SU-DHL-6 (cell line): ENCODE measurements around the gene STK38L.

Experiments used
- EZH2phosphoT487 ChIP-seq: fragments of 200-600 bp; sonication (generic), shearing (Covaris generic); conservative IDR thresholded peaks from 2 replicates; pipeline ENCODE4 v1.6.1; 2018; ENCODE audit warnings: mild to moderate bottlenecking, antibody characterized with exemption, low read length, moderate library complexity, mixed read lengths
- TF ChIP-seq, protein P1 (sequence below): fragments of 200-600 bp; sonication (generic); IDR thresholded peaks from one replicate; pipeline ENCODE4 v1.5.1; 2017; ENCODE audit warnings: antibody characterized with exemption, mild to moderate bottlenecking, low read length, moderate library complexity; ENCODE audit not compliant: insufficient read depth, poor library complexity, severe bottlenecking

DNA sequence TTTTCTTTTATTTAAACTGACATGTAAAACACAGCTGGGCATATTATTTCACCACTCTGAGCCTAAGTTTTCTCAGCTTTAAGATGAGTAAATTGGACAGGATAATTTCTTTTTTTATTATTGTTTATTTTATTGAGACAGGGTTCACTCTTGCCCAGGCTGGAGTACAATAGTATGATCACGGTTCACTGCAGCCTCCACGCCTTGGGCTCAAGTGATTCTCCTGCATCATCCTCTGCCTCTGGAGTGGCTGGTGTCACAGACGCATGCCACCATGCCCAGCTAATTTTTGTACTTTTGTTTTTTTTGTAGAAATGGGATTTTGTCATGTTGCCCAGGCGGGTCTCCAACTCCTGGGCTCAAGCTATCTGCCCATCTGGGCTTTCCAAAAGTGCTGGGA, 101.3 kb downstream of the STK38L start:
- TF ChIP-seq, protein P1, sequence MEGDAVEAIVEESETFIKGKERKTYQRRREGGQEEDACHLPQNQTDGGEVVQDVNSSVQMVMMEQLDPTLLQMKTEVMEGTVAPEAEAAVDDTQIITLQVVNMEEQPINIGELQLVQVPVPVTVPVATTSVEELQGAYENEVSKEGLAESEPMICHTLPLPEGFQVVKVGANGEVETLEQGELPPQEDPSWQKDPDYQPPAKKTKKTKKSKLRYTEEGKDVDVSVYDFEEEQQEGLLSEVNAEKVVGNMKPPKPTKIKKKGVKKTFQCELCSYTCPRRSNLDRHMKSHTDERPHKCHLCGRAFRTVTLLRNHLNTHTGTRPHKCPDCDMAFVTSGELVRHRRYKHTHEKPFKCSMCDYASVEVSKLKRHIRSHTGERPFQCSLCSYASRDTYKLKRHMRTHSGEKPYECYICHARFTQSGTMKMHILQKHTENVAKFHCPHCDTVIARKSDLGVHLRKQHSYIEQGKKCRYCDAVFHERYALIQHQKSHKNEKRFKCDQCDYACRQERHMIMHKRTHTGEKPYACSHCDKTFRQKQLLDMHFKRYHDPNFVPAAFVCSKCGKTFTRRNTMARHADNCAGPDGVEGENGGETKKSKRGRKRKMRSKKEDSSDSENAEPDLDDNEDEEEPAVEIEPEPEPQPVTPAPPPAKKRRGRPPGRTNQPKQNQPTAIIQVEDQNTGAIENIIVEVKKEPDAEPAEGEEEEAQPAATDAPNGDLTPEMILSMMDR: no peak
- no peak for TF ChIP-seq EZH2phosphoT487
